Cardiac fibroblast (primary cell): Measurements from ENCODE around the gene MPST.
A peak's percentile ranks its signal among the peaks of the same experiment; 100 is the strongest.

Experiments
- DNase-seq, 2 donors: peaks; one replicate each; pipeline versions ENCODE4 v3.0.0 to v3.0.0-alpha.2; 2010; ENCODE audit warnings: low read depth in 2 of 2
- H3K4me3 ChIP-seq, 2 donors: replicated peaks in 1 of 2; 1 replicate in 1 of 2; 2 replicates in 1 of 2; pipeline ENCODE4 v1.5.1; 2011; ENCODE audit warnings: low read depth in 2 of 2, low read length in 2 of 2, mild to moderate bottlenecking in 2 of 2, moderate library complexity in 1 of 2
- CTCF ChIP-seq: IDR thresholded peaks from one replicate; pipeline ENCODE4 v1.5.1; 2011; ENCODE audit warnings: low read depth, mild to moderate bottlenecking, low read length, inconsistent platforms

The MPST gene

GRCh38 chr22:37011472-37011871 lies 8.1 kb upstream of the MPST start:
- DNase-seq = no peak
- TF ChIP-seq CTCF = no peak
- H3K4me3 ChIP-seq = no peak overlapping the region

- no peak overlapping the region for H3K4me3 ChIP-seq
- peak in 1 of 2 donors; percentile 11 for DNase-seq
- TF ChIP-seq CTCF = no peak
These were observed 7.2 kb upstream of the MPST start for GRCh38 chr22:37012262-37012904.

DNA sequence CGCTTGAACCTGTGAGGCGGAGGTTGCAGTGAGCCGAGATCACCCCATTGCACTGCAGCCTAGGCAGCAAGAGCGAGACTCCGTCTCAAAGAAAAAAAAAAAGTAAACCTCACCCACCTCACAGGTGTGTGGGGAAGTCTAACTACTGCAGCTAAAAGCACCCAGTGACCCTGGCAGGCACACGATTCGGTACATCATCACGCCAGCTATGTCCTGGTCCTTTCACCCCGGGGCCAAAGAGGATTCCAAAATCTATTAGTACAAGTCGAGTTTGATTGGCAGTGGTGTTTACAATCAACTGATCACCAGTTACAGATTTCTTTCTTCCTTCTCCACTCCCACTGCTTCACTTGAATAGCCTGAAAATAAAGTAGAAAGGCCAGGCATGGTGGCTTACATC lies 6.6 kb upstream of the MPST start:
- no peak overlapping the region for H3K4me3 ChIP-seq
- no peak for TF ChIP-seq CTCF
- DNase-seq = no peak

DNA sequence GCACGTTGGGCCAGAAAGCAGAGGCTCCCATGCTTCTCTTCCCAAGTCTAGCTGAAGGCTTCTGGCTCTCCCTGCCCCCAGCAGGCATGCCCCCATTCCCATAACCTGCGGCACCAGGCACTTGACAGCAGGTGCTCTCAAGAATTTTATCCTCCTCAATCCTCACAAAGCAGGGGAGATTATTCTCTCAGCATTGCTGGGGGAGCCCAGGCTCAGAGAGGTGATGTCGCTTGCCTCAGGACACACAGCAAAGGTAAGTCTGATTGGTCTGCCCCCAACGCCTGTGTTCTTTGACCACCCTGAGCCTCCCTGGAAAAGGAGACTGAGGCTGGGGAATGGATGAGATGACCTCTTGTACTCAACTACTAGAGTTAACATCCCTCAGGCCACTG lies 5.1 kb upstream of the MPST start:
- no peak for DNase-seq
- H3K4me3 ChIP-seq = no peak overlapping the region
- TF ChIP-seq CTCF = no peak

GRCh38 chr22:37014835-37015586 lies 4.5 kb upstream of the MPST start:
- no peak for TF ChIP-seq CTCF
- no peak overlapping the region for H3K4me3 ChIP-seq
- peak in 1 of 2 donors; percentile 15 for DNase-seq

DNA sequence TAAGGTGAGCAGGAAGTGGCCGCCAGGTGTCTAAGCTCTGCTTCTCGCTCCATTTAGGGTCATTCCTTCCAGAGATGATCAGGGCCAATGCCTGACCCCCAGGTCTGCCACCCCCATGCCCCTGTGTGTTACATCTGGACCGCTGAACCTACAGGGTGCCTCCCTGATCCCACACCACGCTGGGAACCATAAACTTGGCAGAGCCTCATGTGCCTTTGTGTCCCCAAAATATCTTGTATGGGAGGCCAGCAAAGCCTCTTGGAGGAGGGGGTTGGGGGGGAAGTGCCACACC lies 4.0 kb upstream of the MPST start:
- no peak for DNase-seq
- TF ChIP-seq CTCF = no peak
- H3K4me3 ChIP-seq = no peak overlapping the region
